Endometrium (tissue), 2 donors: ENCODE results near the gene CASR.
"Not testable (repeated sequence)": the region's sequence is repeated elsewhere in the genome, so short reads cannot be mapped to it uniquely, and the experiment has no call there.

Source experiments
- FAIRE-seq: peaks from 2 replicates; lab custom pipeline; 2012; peaks lifted over from hg19 to GRCh38; lab: Jason Lieb, UNC
- donor health status: control.
- donor health status: control.

CASR gene, protein sequence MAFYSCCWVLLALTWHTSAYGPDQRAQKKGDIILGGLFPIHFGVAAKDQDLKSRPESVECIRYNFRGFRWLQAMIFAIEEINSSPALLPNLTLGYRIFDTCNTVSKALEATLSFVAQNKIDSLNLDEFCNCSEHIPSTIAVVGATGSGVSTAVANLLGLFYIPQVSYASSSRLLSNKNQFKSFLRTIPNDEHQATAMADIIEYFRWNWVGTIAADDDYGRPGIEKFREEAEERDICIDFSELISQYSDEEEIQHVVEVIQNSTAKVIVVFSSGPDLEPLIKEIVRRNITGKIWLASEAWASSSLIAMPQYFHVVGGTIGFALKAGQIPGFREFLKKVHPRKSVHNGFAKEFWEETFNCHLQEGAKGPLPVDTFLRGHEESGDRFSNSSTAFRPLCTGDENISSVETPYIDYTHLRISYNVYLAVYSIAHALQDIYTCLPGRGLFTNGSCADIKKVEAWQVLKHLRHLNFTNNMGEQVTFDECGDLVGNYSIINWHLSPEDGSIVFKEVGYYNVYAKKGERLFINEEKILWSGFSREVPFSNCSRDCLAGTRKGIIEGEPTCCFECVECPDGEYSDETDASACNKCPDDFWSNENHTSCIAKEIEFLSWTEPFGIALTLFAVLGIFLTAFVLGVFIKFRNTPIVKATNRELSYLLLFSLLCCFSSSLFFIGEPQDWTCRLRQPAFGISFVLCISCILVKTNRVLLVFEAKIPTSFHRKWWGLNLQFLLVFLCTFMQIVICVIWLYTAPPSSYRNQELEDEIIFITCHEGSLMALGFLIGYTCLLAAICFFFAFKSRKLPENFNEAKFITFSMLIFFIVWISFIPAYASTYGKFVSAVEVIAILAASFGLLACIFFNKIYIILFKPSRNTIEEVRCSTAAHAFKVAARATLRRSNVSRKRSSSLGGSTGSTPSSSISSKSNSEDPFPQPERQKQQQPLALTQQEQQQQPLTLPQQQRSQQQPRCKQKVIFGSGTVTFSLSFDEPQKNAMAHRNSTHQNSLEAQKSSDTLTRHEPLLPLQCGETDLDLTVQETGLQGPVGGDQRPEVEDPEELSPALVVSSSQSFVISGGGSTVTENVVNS

DNA sequence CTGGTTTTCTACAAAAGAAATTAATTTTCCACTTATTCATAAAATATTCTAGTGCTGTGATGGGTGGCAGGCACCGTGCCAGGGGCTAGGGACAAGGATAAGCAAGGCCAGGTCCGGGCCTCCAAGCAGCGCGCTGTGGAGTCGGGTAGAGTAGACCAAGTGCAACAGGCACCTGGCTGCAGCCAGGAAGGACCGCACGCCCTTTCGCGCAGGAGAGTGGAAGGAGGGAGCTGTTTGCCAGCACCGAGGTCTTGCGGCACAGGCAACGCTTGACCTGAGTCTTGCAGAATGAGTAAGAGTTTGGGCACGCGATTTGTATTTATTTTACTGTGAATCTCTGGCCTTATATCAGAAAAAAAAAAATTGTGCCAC is at the start of gene CASR:
Gene CASR (plus strand): TSS at position 148 of the 372 bp plus-strand sequence. CDS start 70,522 bp downstream, outside the sequence.
- no peak for FAIRE-seq

GRCh38 chr3:122146466-122146865 is 37.0 kb upstream of the CASR start:
- no peak for FAIRE-seq

GRCh38 chr3:122148941-122149627 is 34.4 kb upstream of the CASR start:
- no peak for FAIRE-seq

DNA sequence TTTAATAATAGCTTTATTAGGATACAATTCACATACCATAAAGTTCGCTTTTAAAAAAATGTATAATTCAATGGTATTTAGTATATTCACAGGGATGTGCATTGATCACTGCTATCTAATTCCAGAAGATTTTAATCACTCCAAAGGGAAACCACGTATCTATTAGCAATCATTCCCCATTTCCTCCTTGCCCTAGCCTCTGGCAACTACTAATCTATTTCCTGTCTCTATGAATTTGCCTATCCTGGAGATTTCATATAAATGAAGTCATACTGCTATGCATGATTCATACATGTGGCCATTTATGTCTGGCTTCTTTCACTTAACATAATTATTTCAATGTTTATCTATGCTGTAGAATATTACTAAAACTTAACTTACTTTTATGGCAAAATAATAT is 32.0 kb upstream of the CASR start:
- no peak for FAIRE-seq

DNA sequence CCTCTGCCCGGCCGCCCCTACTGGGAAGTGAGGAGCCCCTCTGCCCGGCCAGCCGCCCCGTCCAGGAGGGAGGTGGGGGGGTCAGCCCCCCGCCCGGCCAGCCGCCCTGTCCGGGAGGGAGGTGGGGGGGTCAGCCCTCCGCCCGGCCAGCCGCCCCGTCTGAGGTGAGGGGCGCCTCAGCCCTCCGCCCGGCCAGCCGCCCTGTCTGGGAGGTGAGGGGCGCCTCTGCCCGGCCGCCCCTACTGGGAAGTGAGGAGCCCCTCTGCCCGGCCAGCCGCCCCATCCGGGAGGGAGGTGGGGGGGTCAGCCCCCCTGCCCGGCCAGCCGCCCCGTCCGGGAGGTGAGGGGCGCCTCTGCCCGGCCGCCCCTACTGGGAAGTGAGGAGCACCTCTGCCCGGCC is 18.5 kb upstream of the CASR start:
- FAIRE-seq: not testable (repeated sequence)

DNA sequence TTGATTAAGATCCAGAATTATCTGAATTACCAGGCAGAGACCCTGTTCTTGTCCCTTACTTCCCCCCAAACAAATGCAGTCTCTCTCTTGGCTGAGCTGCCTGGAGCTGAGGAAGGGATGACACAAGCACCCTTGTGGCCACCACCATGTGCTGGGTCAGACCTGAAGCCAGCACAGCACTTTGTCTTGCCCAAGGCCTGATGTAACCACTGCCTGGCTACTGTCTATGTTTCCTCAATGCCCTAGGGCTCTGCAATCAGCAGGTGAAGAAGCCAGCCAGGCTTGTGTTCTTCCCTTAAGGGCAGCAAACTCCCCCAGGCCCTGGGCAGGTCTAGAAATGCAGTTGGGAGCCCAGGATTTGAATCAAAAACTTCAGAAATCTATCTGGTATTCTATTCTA is 15.8 kb upstream of the CASR start:
- no peak for FAIRE-seq

GRCh38 chr3:122168044-122168443 is 15.4 kb upstream of the CASR start:
- no peak for FAIRE-seq

DNA sequence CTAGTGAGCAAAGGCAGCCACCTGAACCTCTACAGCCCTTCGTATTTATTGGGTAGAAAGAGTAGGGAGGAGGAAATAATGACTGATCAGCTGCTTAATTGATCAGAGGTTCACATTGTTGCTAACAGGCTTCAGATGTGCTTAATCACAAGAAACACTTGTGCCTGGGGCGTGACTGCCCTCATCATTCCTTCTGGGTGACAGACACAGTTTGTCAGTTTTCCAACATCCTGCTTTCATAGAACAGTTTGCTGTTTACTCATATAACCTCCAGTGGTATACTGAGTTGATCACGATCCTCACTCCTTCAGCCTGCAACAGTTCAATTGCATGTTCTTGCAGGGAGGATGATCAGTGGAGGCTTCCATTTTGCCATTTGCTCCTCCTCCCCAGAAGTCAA is 13.6 kb upstream of the CASR start:
- FAIRE-seq: no peak

DNA sequence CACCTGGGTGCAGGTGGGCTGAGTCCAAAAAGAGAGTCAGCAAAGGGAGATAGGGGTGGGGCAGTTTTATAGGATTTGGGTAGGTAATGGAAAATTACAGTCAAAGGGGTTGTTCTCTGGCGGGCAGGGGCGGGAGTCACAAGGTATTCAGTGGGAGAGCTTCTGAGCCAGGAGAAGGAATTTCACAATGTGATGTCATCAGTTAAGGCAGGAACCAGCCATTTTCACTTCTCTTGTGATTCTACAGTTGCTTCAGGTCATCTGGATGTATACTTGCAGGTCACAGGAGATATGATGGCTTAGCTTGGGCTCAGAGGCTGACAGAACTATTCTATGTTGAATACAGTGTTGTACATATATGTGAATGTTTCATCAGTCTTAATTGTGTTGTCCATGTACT is 12.1 kb upstream of the CASR start:
- not testable (repeated sequence) for FAIRE-seq

GRCh38 chr3:122178711-122179110 is 4.8 kb upstream of the CASR start:
- no peak for FAIRE-seq

DNA sequence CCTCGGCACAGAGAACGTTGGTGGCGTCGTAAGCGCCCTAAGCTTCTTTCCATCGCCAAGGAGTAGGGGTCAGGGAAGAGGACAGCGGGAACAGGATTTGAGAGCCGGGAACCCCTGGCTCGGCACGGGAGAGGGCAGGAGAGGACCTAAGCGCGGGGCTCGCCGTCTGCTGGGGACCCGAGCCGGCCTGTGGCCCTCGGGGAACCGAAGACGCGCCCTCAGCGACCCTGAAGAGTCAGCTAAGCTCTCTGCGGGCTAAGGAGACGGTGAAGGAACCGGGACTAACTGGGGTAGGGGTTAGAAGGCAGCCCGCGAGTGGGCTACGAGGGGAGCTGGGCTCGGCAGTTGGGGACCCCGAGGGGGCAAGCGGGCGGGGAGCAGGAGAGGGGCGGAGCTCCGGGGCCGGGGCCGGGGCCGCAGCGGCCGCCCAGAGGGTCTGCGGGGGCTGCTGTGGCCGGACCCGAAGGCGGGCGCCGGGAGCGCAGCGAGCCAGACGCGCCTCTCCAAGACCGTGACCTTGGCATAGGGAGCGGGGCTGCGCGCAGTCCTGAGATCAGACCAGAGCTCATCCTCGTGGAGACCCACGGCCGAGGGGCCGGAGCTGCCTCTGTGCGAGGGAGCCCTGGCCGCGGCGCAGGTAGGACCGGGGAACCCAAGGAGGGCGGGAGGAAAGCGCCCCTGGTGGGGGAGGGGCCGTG is 574 bp downstream of the CASR start:
- FAIRE-seq: no peak

DNA sequence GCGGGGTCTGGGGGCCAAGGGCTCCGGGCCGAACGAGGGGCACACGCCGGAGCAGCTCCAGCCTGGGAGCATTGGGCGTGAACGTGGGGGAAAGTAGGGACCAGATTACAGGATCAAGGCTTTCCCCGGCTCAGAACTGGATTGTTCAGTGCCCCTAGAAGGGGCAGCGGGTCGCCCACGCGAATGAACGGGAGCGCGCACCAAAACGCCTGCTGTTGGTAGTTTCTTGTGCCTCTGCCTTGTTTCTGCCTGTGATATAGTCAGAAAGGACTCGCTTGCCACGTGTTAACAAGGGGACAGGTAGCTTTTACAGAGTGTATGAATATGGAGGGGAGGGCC is 1.1 kb downstream of the CASR start:
- no peak for FAIRE-seq

DNA sequence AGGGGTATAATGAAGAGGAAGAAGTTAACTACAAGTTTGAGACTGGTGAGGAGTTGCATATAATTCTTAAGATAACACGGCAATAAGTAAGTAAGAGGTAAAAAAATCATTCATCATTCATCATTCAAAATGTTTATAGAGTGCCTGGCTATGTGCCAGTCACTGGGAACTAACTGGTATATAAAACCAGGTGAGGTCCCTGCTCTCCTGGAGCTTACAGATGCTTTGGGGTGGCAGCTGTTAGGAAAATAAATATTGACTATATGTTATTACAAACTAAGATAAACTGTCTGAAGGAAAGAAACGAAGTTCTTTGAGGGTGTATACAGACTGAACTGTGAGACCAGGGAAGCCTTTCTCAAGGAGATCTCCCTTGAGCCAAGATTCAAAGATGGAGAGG is 2.9 kb downstream of the CASR start:
- FAIRE-seq: no peak

GRCh38 chr3:122188737-122189136 is 5.3 kb downstream of the CASR start:
- FAIRE-seq: no peak

- no peak for FAIRE-seq
These were observed 5.9 kb downstream of the CASR start for GRCh38 chr3:122189357-122189756.

- no peak for FAIRE-seq
These were observed 7.1 kb downstream of the CASR start for GRCh38 chr3:122190525-122190924.

GRCh38 chr3:122198966-122199365 is 15.5 kb downstream of the CASR start:
- FAIRE-seq: no peak

- FAIRE-seq: no peak
These were observed 16.1 kb downstream of the CASR start for GRCh38 chr3:122199552-122199951.

GRCh38 chr3:122200661-122201060 is 17.2 kb downstream of the CASR start:
- FAIRE-seq: no peak

- not testable (repeated sequence) for FAIRE-seq
These were observed 18.0 kb downstream of the CASR start for GRCh38 chr3:122201476-122201875.

GRCh38 chr3:122208579-122208978 is 25.1 kb downstream of the CASR start:
- no peak for FAIRE-seq

DNA sequence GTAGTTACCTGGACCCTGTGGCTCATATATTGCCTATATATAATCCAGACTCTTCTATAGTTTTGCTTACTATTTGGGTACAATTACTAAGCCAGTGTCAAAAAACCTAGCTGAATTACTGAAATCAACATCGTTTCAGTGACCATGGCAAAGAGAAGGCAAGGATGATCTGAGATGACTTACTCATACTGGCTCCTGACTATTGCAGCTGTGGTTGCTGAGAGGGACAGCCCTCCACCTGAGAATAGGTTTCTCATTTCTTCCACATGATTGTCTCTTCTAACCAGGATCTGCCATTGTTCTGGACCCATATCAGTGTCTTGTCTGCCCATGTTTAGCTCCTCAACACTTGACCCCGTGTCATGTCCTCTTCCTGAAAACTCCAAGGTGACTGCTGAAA is 30.2 kb downstream of the CASR start:
- FAIRE-seq: no peak
